HG02571 (cell line): ENCODE measurements around the gene LRMDA.
"Not testable (repeated sequence)": the region's sequence is repeated elsewhere in the genome, so short reads cannot be mapped to it uniquely, and the experiment has no call there.

Experiments used
- ATAC-seq: cut with Tn5 transposase; IDR thresholded peaks from one replicate; pipeline ENCODE4 v1.9.1; 2021; ENCODE audit warnings: mild to moderate bottlenecking, moderate library complexity; ENCODE audit not compliant: unreplicated experiment

The LRMDA gene

GRCh38 chr10:75502389-75502788 is 71.0 kb downstream of the LRMDA start:
- ATAC-seq: no peak

- ATAC-seq: no peak
These were observed 71.4 kb downstream of the LRMDA start for GRCh38 chr10:75502838-75503237.

- ATAC-seq: no peak
These were observed 73.9 kb downstream of the LRMDA start for GRCh38 chr10:75505293-75505692.

GRCh38 chr10:75505840-75506506 is 74.5 kb downstream of the LRMDA start:
- no peak for ATAC-seq

- ATAC-seq: no peak
These were observed 75.5 kb downstream of the LRMDA start for GRCh38 chr10:75506930-75507329.

GRCh38 chr10:75507469-75507868 is 76.0 kb downstream of the LRMDA start:
- ATAC-seq: no peak

GRCh38 chr10:75508239-75508813 is 76.9 kb downstream of the LRMDA start:
- no peak for ATAC-seq

GRCh38 chr10:75508814-75509306 is 77.4 kb downstream of the LRMDA start:
- no peak for ATAC-seq

GRCh38 chr10:75509706-75510105 is 78.3 kb downstream of the LRMDA start:
- no peak for ATAC-seq

- ATAC-seq: no peak
These were observed 79.6 kb downstream of the LRMDA start for GRCh38 chr10:75511011-75511410.

- ATAC-seq: no peak
These were observed 80.9 kb downstream of the LRMDA start for GRCh38 chr10:75512203-75512933.

- ATAC-seq: no peak
These were observed 82.0 kb downstream of the LRMDA start for GRCh38 chr10:75513292-75513885.

GRCh38 chr10:75514830-75515229 is 83.4 kb downstream of the LRMDA start:
- ATAC-seq: no peak

- ATAC-seq: not testable (repeated sequence)
These were observed 84.7 kb downstream of the LRMDA start for GRCh38 chr10:75516154-75516553.

GRCh38 chr10:75519213-75519612 is 87.8 kb downstream of the LRMDA start:
- not testable (repeated sequence) for ATAC-seq

GRCh38 chr10:75521194-75521829 is 89.9 kb downstream of the LRMDA start:
- not testable (repeated sequence) for ATAC-seq

- no peak for ATAC-seq
These were observed 93.6 kb downstream of the LRMDA start for GRCh38 chr10:75525067-75525466.

- ATAC-seq: no peak
These were observed 94.2 kb downstream of the LRMDA start for GRCh38 chr10:75525646-75526045.

- no peak for ATAC-seq
These were observed 96.1 kb downstream of the LRMDA start for GRCh38 chr10:75527542-75527941.

- ATAC-seq: no peak
These were observed 97.0 kb downstream of the LRMDA start for GRCh38 chr10:75528392-75528791.

- no peak for ATAC-seq
These were observed 98.9 kb downstream of the LRMDA start for GRCh38 chr10:75530299-75530698.
